ENCODE measurements around the gene RNASE2. TPM values are rescaled to one million over a fixed set of nuclear protein-coding genes. Genes with fewer than 3 reads are reported as not detected.

The RNASE2 gene
- total RNA-seq, 4 donors from 2014 or later: 0.44 to 1.3 (median 0.44) TPM; not detected in 1

- H3K27ac ChIP-seq: peak overlapping the region in 3 of 4 donors; percentile 22 to 89 (median 83)
- TF ChIP-seq CTCF (IDR thresholded peaks at IDR 0.05) (no peak), POLR2A (IDR thresholded peaks at IDR 0.05) (no peak)
- WGBS, 2 donors: 79% methylated on average over 9 of the region's 14 CpGs; no CpG with 5 or more reads in 1 of the 2 donors
- intact Hi-C loops (cut with DNase I): no loop called here
- no peak for DNase-seq
- H3K4me1 ChIP-seq: peaks cover 9 to 69% (median 18%) of the 10 kb centered on the region in 3 donors
- peaks cover 8 to 60% (median 50%) of the 10 kb centered on the region in 3 donors for H3K36me3 ChIP-seq
- H3K9me3 ChIP-seq: no peaks in the 10 kb centered on the region
- no peak overlapping the region for H3K4me3 ChIP-seq
- H3K27me3 ChIP-seq: no peaks in the 10 kb centered on the region
Measured at GRCh38 chr14:20996521-20996920, 41.2 kb downstream of the RNASE2 start.

- DNase-seq: no peak
- WGBS, 2 donors: 37 to 47% methylated on average over 4 of the region's 4 CpGs
- Histone ChIP-seq H3K27ac (peak overlapping the region in 3 of 4 donors; percentile 71 to 89 (median 83)), H3K9me3 (no peaks in the 10 kb centered on the region), H3K4me1 (peaks cover 9 to 64% (median 14%) of the 10 kb centered on the region in 3 donors), H3K4me3 (peak overlapping the region in 1 of 4 donors; percentile 32), H3K27me3 (no peaks in the 10 kb centered on the region), H3K36me3 (peaks cover 8 to 54% (median 47%) of the 10 kb centered on the region in 3 donors)
- TF ChIP-seq POLR2A (IDR thresholded peaks at IDR 0.05): no peak
- no peak for TF ChIP-seq CTCF (IDR thresholded peaks at IDR 0.05)
- intact Hi-C loops (cut with DNase I): no loop called here
Measured at GRCh38 chr14:20997115-20997514, 41.8 kb downstream of the RNASE2 start.

GRCh38 chr14:20997564-20997963 lies 42.3 kb downstream of the RNASE2 start:
- 57 to 61% methylated on average over 6 of the region's 6 CpGs for WGBS, 2 donors
- peak overlapping the region in 1 of 4 donors; percentile 32 for H3K4me3 ChIP-seq
- no peak for DNase-seq
- H3K27me3 ChIP-seq: no peaks in the 10 kb centered on the region
- intact Hi-C loops (cut with DNase I): no loop called here
- TF ChIP-seq CTCF (IDR thresholded peaks at IDR 0.05): no peak
- no peak for TF ChIP-seq POLR2A (IDR thresholded peaks at IDR 0.05)
- H3K4me1 ChIP-seq: peaks cover 9 to 62% (median 14%) of the 10 kb centered on the region in 3 donors
- no peaks in the 10 kb centered on the region for H3K9me3 ChIP-seq
- peaks cover 8 to 50% (median 42%) of the 10 kb centered on the region in 3 donors for H3K36me3 ChIP-seq
- H3K27ac ChIP-seq: peak overlapping the region in 3 of 4 donors; percentile 71 to 89 (median 83)

GRCh38 chr14:20998139-20998538 lies 42.9 kb downstream of the RNASE2 start:
- intact Hi-C loops (cut with DNase I): no loop called here
- TF ChIP-seq CTCF (IDR thresholded peaks at IDR 0.05) (no peak), POLR2A (IDR thresholded peaks at IDR 0.05) (no peak)
- peaks cover 8 to 44% (median 36%) of the 10 kb centered on the region in 3 donors for H3K36me3 ChIP-seq
- H3K27me3 ChIP-seq: no peaks in the 10 kb centered on the region
- H3K4me3 ChIP-seq: peak overlapping the region in 3 of 4 donors; percentile 4 to 32 (median 24)
- peak overlapping the region; percentile 71 to 89 (median 82) for H3K27ac ChIP-seq
- WGBS, 2 donors: 38 to 67% methylated on average over 3 of the region's 3 CpGs
- no peak for DNase-seq
- H3K4me1 ChIP-seq: peaks cover 9 to 62% (median 14%) of the 10 kb centered on the region in 3 donors
- no peaks in the 10 kb centered on the region for H3K9me3 ChIP-seq

GRCh38 chr14:20998674-20999366 lies 43.5 kb downstream of the RNASE2 start, which contains the start of gene SLC39A2:
TSS of gene SLC39A2 (plus strand) at chr14:20999293. CDS start at chr14:20999447, 154 bp downstream.
- WGBS, 2 donors: 40 to 49% methylated on average over 5 to 6 of the region's 6 CpGs
- Histone ChIP-seq H3K9me3 (no peaks in the 10 kb centered on the region), H3K4me1 (peaks cover 9 to 62% (median 14%) of the 10 kb centered on the region in 3 donors), H3K4me3 (peak within 1 kb of the TSS in 3 of 4 donors; percentile 4 to 33 (median 32)), H3K27ac (peak within 1 kb of the TSS; percentile 71 to 89 (median 82)), H3K27me3 (no peaks in the 10 kb centered on the region), H3K36me3 (peaks cover 8 to 37% (median 32%) of the 10 kb centered on the region in 3 donors)
- intact Hi-C loops (cut with DNase I): no loop called here
- no peak for TF ChIP-seq POLR2A (IDR thresholded peaks at IDR 0.05)
- no peak for TF ChIP-seq CTCF (IDR thresholded peaks at IDR 0.05)
- DNase-seq: no peak

Data from esophagus squamous epithelium (tissue), 5 donors.